Measurements from ENCODE around the gene CTNNBIP1. TPM values are rescaled to one million over a fixed set of nuclear protein-coding genes. Genes with fewer than 3 reads are reported as not detected.
A peak's percentile ranks its signal among the peaks of the same experiment; 100 is the strongest.

The CTNNBIP1 gene
- total RNA-seq, 1 donor from 2014 or later: 44.7 TPM

GRCh38 chr1:9866836-9867235 lies 43.2 kb downstream of the CTNNBIP1 start:
- no peak overlapping the region for H3K27ac ChIP-seq
- H3K4me1 ChIP-seq: peaks cover 46% of the 10 kb centered on the region
- TF ChIP-seq POLR2A (IDR thresholded peaks at IDR 0.05): no peak
- no peak for TF ChIP-seq POLR2AphosphoS5 (IDR thresholded peaks at IDR 0.05; ENCODE audit: insufficient read depth in 1 of 2, low read depth in 1 of 2)
- no peak for TF ChIP-seq CTCF (IDR thresholded peaks at IDR 0.05)
- no peaks in the 10 kb centered on the region for H3K9me3 ChIP-seq
- H3K36me3 ChIP-seq: peaks cover 0 to 15% of the 10 kb centered on the region in 2 donors
- H3K27me3 ChIP-seq: no peaks in the 10 kb centered on the region
- intact Hi-C loops (cut with DNase I): loop anchor here (5.0 to 10.0 kb wide), 3 partner anchors 85 to 240 kb away; no protein-coding TSS in a partner anchor
- no peak for DNase-seq (ENCODE audit: extremely low spot score in 2 of 2)
- H3K4me3 ChIP-seq: no peak overlapping the region

GRCh38 chr1:9865724-9866123 lies 44.3 kb downstream of the CTNNBIP1 start:
- Histone ChIP-seq H3K4me1 (peaks cover 36% of the 10 kb centered on the region), H3K4me3 (no peak overlapping the region), H3K36me3 (peaks cover 0 to 11% of the 10 kb centered on the region in 2 donors), H3K9me3 (no peaks in the 10 kb centered on the region), H3K27me3 (no peaks in the 10 kb centered on the region), H3K27ac (no peak overlapping the region)
- TF ChIP-seq CTCF (IDR thresholded peaks at IDR 0.05): no peak
- no peak for TF ChIP-seq POLR2AphosphoS5 (IDR thresholded peaks at IDR 0.05; ENCODE audit: insufficient read depth in 1 of 2, low read depth in 1 of 2)
- no peak for TF ChIP-seq POLR2A (IDR thresholded peaks at IDR 0.05)
- intact Hi-C loops (cut with DNase I): loop anchor here (5.0 to 10.0 kb wide), 3 partner anchors 83 to 238 kb away; no protein-coding TSS in a partner anchor
- no peak for DNase-seq (ENCODE audit: extremely low spot score in 2 of 2)

DNA sequence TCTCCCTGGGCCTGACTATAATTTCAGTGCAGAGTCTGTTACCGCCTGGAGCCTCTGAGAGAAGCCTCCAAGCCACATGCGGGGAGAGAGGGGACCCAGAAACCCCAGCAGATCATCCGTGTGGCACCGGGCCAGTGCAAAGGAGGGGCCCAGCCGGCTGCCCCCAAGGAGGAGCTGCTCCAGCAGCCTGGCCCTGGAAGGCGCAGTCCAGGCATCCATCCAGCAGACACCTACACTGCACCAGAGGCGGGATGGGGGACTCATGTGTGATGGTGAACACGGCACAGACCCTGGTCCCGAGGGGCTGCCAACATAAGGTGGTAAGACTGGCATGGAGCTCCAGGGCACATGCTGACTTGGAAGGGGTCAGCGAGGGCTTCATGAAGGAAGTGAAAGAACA lies 46.7 kb downstream of the CTNNBIP1 start:
- Histone ChIP-seq H3K27ac (peak overlapping the region; percentile 39), H3K4me1 (peaks cover 33% of the 10 kb centered on the region), H3K9me3 (no peaks in the 10 kb centered on the region), H3K27me3 (no peaks in the 10 kb centered on the region), H3K36me3 (no peaks in the 10 kb centered on the region), H3K4me3 (no peak overlapping the region)
- DNase-seq (ENCODE audit: extremely low spot score in 2 of 2): no peak
- intact Hi-C loops (cut with DNase I): loop anchor here (10.0 kb wide), 1 partner anchor 139 kb away; no protein-coding TSS in a partner anchor
- peak in 1 of 2 donors; percentile 12 for TF ChIP-seq POLR2AphosphoS5 (IDR thresholded peaks at IDR 0.05; ENCODE audit: insufficient read depth in 1 of 2, low read depth in 1 of 2)
- TF ChIP-seq CTCF (IDR thresholded peaks at IDR 0.05): no peak

GRCh38 chr1:9861360-9861759 lies 48.7 kb downstream of the CTNNBIP1 start:
- no peak for DNase-seq (ENCODE audit: extremely low spot score in 2 of 2)
- H3K27ac ChIP-seq: no peak overlapping the region
- TF ChIP-seq POLR2A (IDR thresholded peaks at IDR 0.05) (no peak), POLR2AphosphoS5 (IDR thresholded peaks at IDR 0.05; ENCODE audit: insufficient read depth in 1 of 2, low read depth in 1 of 2) (no peak), CTCF (IDR thresholded peaks at IDR 0.05) (no peak)
- H3K9me3 ChIP-seq: no peaks in the 10 kb centered on the region
- H3K4me3 ChIP-seq: no peak overlapping the region
- H3K36me3 ChIP-seq: no peaks in the 10 kb centered on the region
- H3K4me1 ChIP-seq: peaks cover 28% of the 10 kb centered on the region
- no peaks in the 10 kb centered on the region for H3K27me3 ChIP-seq
- intact Hi-C loops (cut with DNase I): loop anchor here (10.0 kb wide), 1 partner anchor 137 kb away; no protein-coding TSS in a partner anchor

GRCh38 chr1:9860887-9861286 lies 49.2 kb downstream of the CTNNBIP1 start:
- H3K27me3 ChIP-seq: no peaks in the 10 kb centered on the region
- TF ChIP-seq POLR2AphosphoS5 (IDR thresholded peaks at IDR 0.05; ENCODE audit: insufficient read depth in 1 of 2, low read depth in 1 of 2) (no peak), POLR2A (IDR thresholded peaks at IDR 0.05) (no peak), CTCF (IDR thresholded peaks at IDR 0.05) (no peak)
- no peak for DNase-seq (ENCODE audit: extremely low spot score in 2 of 2)
- no peak overlapping the region for H3K4me3 ChIP-seq
- no peaks in the 10 kb centered on the region for H3K9me3 ChIP-seq
- intact Hi-C loops (cut with DNase I): loop anchor here (10.0 kb wide), 1 partner anchor 136 kb away; no protein-coding TSS in a partner anchor
- peaks cover 28% of the 10 kb centered on the region for H3K4me1 ChIP-seq
- no peaks in the 10 kb centered on the region for H3K36me3 ChIP-seq
- no peak overlapping the region for H3K27ac ChIP-seq
